ENCODE results near the gene VIPR2.

GRCh38 chr7:159068893-159069448 is 75.7 kb downstream of the VIPR2 start:
- TF ChIP-seq, protein P1, sequence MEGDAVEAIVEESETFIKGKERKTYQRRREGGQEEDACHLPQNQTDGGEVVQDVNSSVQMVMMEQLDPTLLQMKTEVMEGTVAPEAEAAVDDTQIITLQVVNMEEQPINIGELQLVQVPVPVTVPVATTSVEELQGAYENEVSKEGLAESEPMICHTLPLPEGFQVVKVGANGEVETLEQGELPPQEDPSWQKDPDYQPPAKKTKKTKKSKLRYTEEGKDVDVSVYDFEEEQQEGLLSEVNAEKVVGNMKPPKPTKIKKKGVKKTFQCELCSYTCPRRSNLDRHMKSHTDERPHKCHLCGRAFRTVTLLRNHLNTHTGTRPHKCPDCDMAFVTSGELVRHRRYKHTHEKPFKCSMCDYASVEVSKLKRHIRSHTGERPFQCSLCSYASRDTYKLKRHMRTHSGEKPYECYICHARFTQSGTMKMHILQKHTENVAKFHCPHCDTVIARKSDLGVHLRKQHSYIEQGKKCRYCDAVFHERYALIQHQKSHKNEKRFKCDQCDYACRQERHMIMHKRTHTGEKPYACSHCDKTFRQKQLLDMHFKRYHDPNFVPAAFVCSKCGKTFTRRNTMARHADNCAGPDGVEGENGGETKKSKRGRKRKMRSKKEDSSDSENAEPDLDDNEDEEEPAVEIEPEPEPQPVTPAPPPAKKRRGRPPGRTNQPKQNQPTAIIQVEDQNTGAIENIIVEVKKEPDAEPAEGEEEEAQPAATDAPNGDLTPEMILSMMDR (conservative IDR thresholded peaks at IDR 0.05; ENCODE audit: low read depth, low read length), result no peak
- no peak for TF ChIP-seq EZH2 (IDR thresholded peaks at IDR 0.05; ENCODE audit: borderline replicate concordance, low read depth, low read length, poor library complexity, severe bottlenecking)
